K562 (cell line): ENCODE results near the gene HSD17B10. TPM values are rescaled to one million over a fixed set of nuclear protein-coding genes. Genes with fewer than 3 reads are reported as not detected.

ENCODE experiments used
- DPF2 ChIP-seq: fragments of 450-650 bp; IDR thresholded peaks from 2 replicates; pipeline ENCODE4 v1.6.1; 2016
- FOSL1 ChIP-seq: fragments of 200-800 bp; sonication (Bioruptor generic); conservative IDR thresholded peaks from 2 replicates; pipeline ENCODE4 v1.6.1; 2016; ENCODE audit warnings: missing genetic modification characterization, missing compliant biosample characterization
- JUND ChIP-seq, 2 experiments: IDR thresholded peaks; 2 replicates in 1 of 2; 3 replicates in 1 of 2; pipeline ENCODE4 v1.6.1; 2011; ENCODE audit warnings: borderline replicate concordance in 2 of 2, low read depth in 2 of 2, low read length in 2 of 2, improper control_type of control experiment in 1 of 2, missing biosample characterization in 1 of 2, missing genetic modification characterization in 1 of 2, missing genetic modification reagents in 1 of 2
- MCM3 ChIP-seq: fragments of 450-650 bp; IDR thresholded peaks from 2 replicates; pipeline ENCODE4 v1.6.1; 2016
- NONO ChIP-seq, 2 experiments: fragments of 200-400 bp in 1 of 2; fragments of 450-650 bp in 1 of 2; formaldehyde crosslinking in 1 of 2; IDR thresholded peaks; 2 replicates each; pipeline ENCODE4 v1.6.1; 2017; ENCODE audit warnings: low read depth in 2 of 2, mild to moderate bottlenecking in 2 of 2, moderate library complexity in 2 of 2, low read length in 1 of 2
- SRSF7 ChIP-seq: fragments of 200-400 bp; formaldehyde crosslinking; optimal IDR thresholded peaks from 2 replicates; pipeline ENCODE3; 2017; ENCODE audit warnings: mild to moderate bottlenecking, low read depth, low read length
- TAF1 ChIP-seq: IDR thresholded peaks from 2 replicates; pipeline ENCODE4 v1.6.1; 2011; ENCODE audit warnings: mild to moderate bottlenecking, low read length, moderate library complexity; ENCODE audit not compliant: insufficient read depth, control insufficient read depth, severe bottlenecking; ENCODE audit errors: extremely low read depth
- ZNF282 ChIP-seq: sonication (generic); formaldehyde crosslinking; IDR thresholded peaks from 2 replicates; pipeline ENCODE4 v1.8.1; 2023; ENCODE audit warnings: missing genetic modification reagents
- ZNF778 ChIP-seq: fragments of 450-650 bp; formaldehyde crosslinking; IDR thresholded peaks from 2 replicates; pipeline ENCODE4 v1.4.0; 2020; ENCODE audit warnings: mild to moderate bottlenecking, moderate library complexity
- polyA plus RNA-seq, 8 experiments: library from polyadenylated mRNA; depleted of rRNA in 4 of 8; stranded (reverse) in 5 of 8; unstranded in 3 of 8; fragments of >200 nt; fragmentation: Nextera tagmentation in 2 of 8; fragmentation: Illumina TruSeq in 1 of 8; extraction: Ambion mirVana in 2 of 8; extraction: Trizol in 1 of 8; gene quantifications; 2 replicates each; pipeline versions ENCODE4 v1.2.1 to v1.2.3, GENCODE V29; 2011 to 2014; ENCODE audit warnings: inconsistent platforms in 1 of 8, missing spikeins in 1 of 8
- total RNA-seq, 7 experiments: library from RNA; depleted of rRNA in 6 of 7; stranded (reverse); fragments of >200 nt in 6 of 7; fragmentation: Illumina TruSeq in 2 of 7; extraction: Trizol in 2 of 7; gene quantifications; 2 replicates each; pipeline versions ENCODE4 v1.2.1 to v1.2.3, GENCODE V29; 2011 to 2021; ENCODE audit warnings: low replicate concordance in 1 of 7
- TF ChIP-seq, protein P1 (sequence below): fragments of 450-650 bp; formaldehyde crosslinking; IDR thresholded peaks from 2 replicates; pipeline ENCODE4 v1.4.0; 2020; ENCODE audit warnings: mild to moderate bottlenecking, moderate library complexity
- TF ChIP-seq, protein P2 (sequence below), 2 experiments: IDR thresholded peaks; 2 replicates each; pipeline ENCODE4 v1.6.1; 2011; ENCODE audit warnings: borderline replicate concordance in 1 of 2, control low read depth in 1 of 2, low read depth in 1 of 2, low read length in 1 of 2, mild to moderate bottlenecking in 1 of 2, mixed read lengths in 1 of 2, moderate library complexity in 1 of 2; ENCODE audit not compliant: insufficient read depth in 1 of 2, insufficient read length in 1 of 2, poor library complexity in 1 of 2, severe bottlenecking in 1 of 2; ENCODE audit errors: extremely low read depth in 1 of 2
- TF ChIP-seq, protein P3 (sequence below): sonication (generic); formaldehyde crosslinking; IDR thresholded peaks from 2 replicates; pipeline ENCODE4 v1.8.1; 2023; ENCODE audit warnings: mild to moderate bottlenecking, missing genetic modification reagents
- TF ChIP-seq, protein P4 (sequence below): fragments of 450-650 bp; formaldehyde crosslinking; IDR thresholded peaks from 2 replicates; pipeline ENCODE4 v1.4.0; 2020; ENCODE audit warnings: mild to moderate bottlenecking, moderate library complexity
- TF ChIP-seq, protein P5 (sequence below): fragments of 250-450 bp; sonication (Bioruptor Pico); IDR thresholded peaks from 2 replicates; pipeline ENCODE4 v1.4.0; 2020
- TF ChIP-seq, protein P6 (sequence below): fragments of 450-650 bp; formaldehyde crosslinking; IDR thresholded peaks from 2 replicates; pipeline ENCODE4 v1.4.0; 2020; ENCODE audit warnings: mild to moderate bottlenecking, mixed read lengths

Gene HSD17B10
- total and polyA plus RNA-seq, 9 of the 15 experiments (the other 6 are each of a cell fraction or from before 2014, with no cell fraction given): 45.3 to 221 (median 186) TPM

DNA sequence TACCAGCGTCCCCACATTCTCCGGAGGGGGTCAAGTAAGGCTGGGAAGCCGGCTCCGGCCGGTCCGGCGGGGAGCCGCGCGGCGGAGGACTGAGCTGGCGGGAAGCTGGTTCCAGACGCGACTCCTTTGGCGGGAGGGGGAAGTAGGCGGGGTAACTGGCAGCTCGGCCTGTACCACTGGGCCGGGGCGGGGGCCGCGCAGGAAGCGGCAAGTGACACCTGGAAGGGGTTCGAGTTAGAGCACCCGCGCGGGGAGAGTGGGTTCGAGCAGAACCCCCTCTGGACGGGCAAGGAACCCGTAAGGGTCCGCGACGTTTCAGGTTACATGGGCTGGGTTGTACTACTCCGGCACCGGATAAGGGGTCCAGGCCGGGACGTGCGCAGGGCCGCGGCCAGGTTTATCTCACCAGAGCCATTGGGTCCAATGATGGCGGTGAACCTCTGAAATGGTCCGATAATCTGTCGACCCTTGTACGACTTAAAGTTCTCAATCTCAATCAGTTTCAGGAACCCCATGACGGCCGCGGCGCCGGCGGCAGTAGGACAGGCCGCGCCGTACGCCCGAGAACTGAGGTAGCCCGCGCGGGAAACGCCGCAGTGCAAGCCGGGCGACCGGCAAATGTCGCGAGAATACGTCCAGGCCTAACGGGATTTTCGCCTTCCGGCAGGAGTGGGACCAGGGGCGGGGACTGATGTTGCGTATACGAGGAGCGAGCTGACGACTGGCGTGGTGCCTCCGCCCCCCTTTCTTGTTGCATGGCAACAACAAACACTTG lies 11.9 kb downstream of the HSD17B10 start, which contains the start of gene SMC1A (continued):
- TF ChIP-seq, protein P1, sequence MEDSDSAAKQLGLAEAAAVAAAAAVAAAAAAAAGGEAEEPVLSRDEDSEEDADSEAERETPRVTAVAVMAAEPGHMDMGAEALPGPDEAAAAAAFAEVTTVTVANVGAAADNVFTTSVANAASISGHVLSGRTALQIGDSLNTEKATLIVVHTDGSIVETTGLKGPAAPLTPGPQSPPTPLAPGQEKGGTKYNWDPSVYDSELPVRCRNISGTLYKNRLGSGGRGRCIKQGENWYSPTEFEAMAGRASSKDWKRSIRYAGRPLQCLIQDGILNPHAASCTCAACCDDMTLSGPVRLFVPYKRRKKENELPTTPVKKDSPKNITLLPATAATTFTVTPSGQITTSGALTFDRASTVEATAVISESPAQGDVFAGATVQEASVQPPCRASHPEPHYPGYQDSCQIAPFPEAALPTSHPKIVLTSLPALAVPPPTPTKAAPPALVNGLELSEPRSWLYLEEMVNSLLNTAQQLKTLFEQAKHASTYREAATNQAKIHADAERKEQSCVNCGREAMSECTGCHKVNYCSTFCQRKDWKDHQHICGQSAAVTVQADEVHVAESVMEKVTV (CRISPR knock-in tag): no peak
- TF ChIP-seq ZNF778 (CRISPR knock-in tag) (no peak), TAF1 (peak; percentile 86), MCM3 (no peak), DPF2 (no peak), ZNF282 (CRISPR knock-in tag) (no peak), FOSL1 (no peak), NONO (IDR thresholded peaks at IDR 0.05; ENCODE audit: low read depth in 2 of 2, low read length in 1 of 2) (peak; percentile 47 to 97; a peak in 3 of 4 replicates), SRSF7 (no peak), JUND (IDR thresholded peaks at IDR 0.05; ENCODE audit: borderline replicate concordance, low read depth, low read length) (peak; percentile 74; the same call in 1 of the 2 replicates), JUND (tag; IDR thresholded peaks at IDR 0.05; ENCODE audit: borderline replicate concordance, low read depth, low read length) (no peak)
- TF ChIP-seq, protein P2, sequence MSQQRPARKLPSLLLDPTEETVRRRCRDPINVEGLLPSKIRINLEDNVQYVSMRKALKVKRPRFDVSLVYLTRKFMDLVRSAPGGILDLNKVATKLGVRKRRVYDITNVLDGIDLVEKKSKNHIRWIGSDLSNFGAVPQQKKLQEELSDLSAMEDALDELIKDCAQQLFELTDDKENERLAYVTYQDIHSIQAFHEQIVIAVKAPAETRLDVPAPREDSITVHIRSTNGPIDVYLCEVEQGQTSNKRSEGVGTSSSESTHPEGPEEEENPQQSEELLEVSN (IDR thresholded peaks at IDR 0.05; ENCODE audit: borderline replicate concordance in 1 of 2, extremely low read depth in 1 of 2, insufficient read depth in 1 of 2, insufficient read length in 1 of 2, low read depth in 1 of 2, low read length in 1 of 2, poor library complexity in 1 of 2, severe bottlenecking in 1 of 2): peak; percentile 86 to 90
- TF ChIP-seq, protein P3, sequence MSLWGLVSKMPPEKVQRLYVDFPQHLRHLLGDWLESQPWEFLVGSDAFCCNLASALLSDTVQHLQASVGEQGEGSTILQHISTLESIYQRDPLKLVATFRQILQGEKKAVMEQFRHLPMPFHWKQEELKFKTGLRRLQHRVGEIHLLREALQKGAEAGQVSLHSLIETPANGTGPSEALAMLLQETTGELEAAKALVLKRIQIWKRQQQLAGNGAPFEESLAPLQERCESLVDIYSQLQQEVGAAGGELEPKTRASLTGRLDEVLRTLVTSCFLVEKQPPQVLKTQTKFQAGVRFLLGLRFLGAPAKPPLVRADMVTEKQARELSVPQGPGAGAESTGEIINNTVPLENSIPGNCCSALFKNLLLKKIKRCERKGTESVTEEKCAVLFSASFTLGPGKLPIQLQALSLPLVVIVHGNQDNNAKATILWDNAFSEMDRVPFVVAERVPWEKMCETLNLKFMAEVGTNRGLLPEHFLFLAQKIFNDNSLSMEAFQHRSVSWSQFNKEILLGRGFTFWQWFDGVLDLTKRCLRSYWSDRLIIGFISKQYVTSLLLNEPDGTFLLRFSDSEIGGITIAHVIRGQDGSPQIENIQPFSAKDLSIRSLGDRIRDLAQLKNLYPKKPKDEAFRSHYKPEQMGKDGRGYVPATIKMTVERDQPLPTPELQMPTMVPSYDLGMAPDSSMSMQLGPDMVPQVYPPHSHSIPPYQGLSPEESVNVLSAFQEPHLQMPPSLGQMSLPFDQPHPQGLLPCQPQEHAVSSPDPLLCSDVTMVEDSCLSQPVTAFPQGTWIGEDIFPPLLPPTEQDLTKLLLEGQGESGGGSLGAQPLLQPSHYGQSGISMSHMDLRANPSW: no peak
- TF ChIP-seq, protein P4, sequence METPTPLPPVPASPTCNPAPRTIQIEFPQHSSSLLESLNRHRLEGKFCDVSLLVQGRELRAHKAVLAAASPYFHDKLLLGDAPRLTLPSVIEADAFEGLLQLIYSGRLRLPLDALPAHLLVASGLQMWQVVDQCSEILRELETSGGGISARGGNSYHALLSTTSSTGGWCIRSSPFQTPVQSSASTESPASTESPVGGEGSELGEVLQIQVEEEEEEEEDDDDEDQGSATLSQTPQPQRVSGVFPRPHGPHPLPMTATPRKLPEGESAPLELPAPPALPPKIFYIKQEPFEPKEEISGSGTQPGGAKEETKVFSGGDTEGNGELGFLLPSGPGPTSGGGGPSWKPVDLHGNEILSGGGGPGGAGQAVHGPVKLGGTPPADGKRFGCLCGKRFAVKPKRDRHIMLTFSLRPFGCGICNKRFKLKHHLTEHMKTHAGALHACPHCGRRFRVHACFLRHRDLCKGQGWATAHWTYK: no peak
- TF ChIP-seq, protein P5, sequence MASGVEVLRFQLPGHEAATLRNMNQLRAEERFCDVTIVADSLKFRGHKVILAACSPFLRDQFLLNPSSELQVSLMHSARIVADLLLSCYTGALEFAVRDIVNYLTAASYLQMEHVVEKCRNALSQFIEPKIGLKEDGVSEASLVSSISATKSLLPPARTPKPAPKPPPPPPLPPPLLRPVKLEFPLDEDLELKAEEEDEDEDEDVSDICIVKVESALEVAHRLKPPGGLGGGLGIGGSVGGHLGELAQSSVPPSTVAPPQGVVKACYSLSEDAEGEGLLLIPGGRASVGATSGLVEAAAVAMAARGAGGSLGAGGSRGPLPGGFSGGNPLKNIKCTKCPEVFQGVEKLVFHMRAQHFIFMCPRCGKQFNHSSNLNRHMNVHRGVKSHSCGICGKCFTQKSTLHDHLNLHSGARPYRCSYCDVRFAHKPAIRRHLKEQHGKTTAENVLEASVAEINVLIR (CRISPR knock-in tag): no peak
- TF ChIP-seq, protein P6, sequence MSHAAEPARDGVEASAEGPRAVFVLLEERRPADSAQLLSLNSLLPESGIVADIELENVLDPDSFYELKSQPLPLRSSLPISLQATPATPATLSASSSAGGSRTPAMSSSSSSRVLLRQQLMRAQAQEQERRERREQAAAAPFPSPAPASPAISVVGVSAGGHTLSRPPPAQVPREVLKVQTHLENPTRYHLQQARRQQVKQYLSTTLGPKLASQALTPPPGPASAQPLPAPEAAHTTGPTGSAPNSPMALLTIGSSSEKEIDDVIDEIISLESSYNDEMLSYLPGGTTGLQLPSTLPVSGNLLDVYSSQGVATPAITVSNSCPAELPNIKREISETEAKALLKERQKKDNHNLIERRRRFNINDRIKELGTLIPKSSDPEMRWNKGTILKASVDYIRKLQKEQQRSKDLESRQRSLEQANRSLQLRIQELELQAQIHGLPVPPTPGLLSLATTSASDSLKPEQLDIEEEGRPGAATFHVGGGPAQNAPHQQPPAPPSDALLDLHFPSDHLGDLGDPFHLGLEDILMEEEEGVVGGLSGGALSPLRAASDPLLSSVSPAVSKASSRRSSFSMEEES (CRISPR knock-in tag): no peak
